ENCODE results near the gene NR1H3.

GRCh38 chr11:47244448-47245350, 13.1 kb upstream of the NR1H3 start:
- TF ChIP-seq TAF1 (IDR thresholded peaks at IDR 0.05; ENCODE audit: low read depth): no peak
- TF ChIP-seq REST (IDR thresholded peaks at IDR 0.05; ENCODE audit: low read depth): no peak
- TF ChIP-seq YY1 (IDR thresholded peaks at IDR 0.05; ENCODE audit: low read depth): no peak
- no peak for TF ChIP-seq FOXM1 (IDR thresholded peaks at IDR 0.05; ENCODE audit: borderline replicate concordance, low read depth)
- TF ChIP-seq TCF12 (IDR thresholded peaks at IDR 0.05; ENCODE audit: low read depth): no peak
- TF ChIP-seq RAD21 (IDR thresholded peaks at IDR 0.05; ENCODE audit: low read depth): no peak
- TF ChIP-seq MAX (IDR thresholded peaks at IDR 0.05): no peak
- no peak for TF ChIP-seq CEBPB (IDR thresholded peaks at IDR 0.05)
- no peak for TF ChIP-seq CREB1 (IDR thresholded peaks at IDR 0.05; ENCODE audit: low read depth)
- TF ChIP-seq EP300 (IDR thresholded peaks at IDR 0.05; ENCODE audit: borderline replicate concordance): no peak
- TF ChIP-seq USF1 (IDR thresholded peaks at IDR 0.05): no peak
- no peak for TF ChIP-seq EGR1 (IDR thresholded peaks at IDR 0.05)
